ENCODE data around the gene WWOX. TPM values are rescaled to one million over a fixed set of nuclear protein-coding genes. Genes with fewer than 3 reads are reported as not detected.

The WWOX gene
- total RNA-seq, 2 experiments from 2014 or later, result 19.1 to 23.7 TPM

GRCh38 chr16:78773706-78774105 is 674.3 kb downstream of the WWOX start:
- TF ChIP-seq CTCF (IDR thresholded peaks at IDR 0.05), result no peak
- peak overlapping the region; percentile 73 for H3K27ac Mint-ChIP-seq
- no peak for DNase-seq
- ATAC-seq, result no peak
- H3K4me1 Mint-ChIP-seq (ENCODE audit: low read depth), result peaks cover 37% of the 10 kb centered on the region
- no peaks in the 10 kb centered on the region for H3K27me3 Mint-ChIP-seq
- POLR2A ChIA-PET, result no interaction called here
- H3K36me3 Mint-ChIP-seq (ENCODE audit: low read depth), result no peaks in the 10 kb centered on the region
- peaks cover 2% of the 10 kb centered on the region for H3K9me3 Mint-ChIP-seq
- H3K4me3 Mint-ChIP-seq, result no peak overlapping the region
- CTCF ChIA-PET, result interaction anchor here (1.2 to 1.3 kb wide), 2 partner anchors 17 to 68 kb away, joined by 3 to 4 read pairs; no protein-coding TSS in a partner anchor
- intact Hi-C loops (cut with micrococcal nuclease), result loop anchor here (10.0 kb wide), 1 partner anchor 121 kb away; no protein-coding TSS in a partner anchor

GRCh38 chr16:78775161-78775561 is 675.7 kb downstream of the WWOX start:
- Mint-ChIP-seq H3K4me3 (no peak overlapping the region), H3K9me3 (peaks cover 2% of the 10 kb centered on the region), H3K4me1 (ENCODE audit: low read depth) (peaks cover 35% of the 10 kb centered on the region), H3K27me3 (no peaks in the 10 kb centered on the region), H3K27ac (peak overlapping the region; percentile 79), H3K36me3 (ENCODE audit: low read depth) (no peaks in the 10 kb centered on the region)
- DNase-seq, result peak; percentile 82
- ATAC-seq, result peak; percentile 60
- ChIA-PET POLR2A (no interaction called here), CTCF (no interaction called here)
- intact Hi-C loops (cut with micrococcal nuclease), result loop anchor here (5.0 to 10.0 kb wide), 2 partner anchors 120 to 302 kb away; no protein-coding TSS in a partner anchor
- no peak for TF ChIP-seq CTCF (IDR thresholded peaks at IDR 0.05)

- ChIA-PET CTCF (interaction anchor here (0.5 to 4.0 kb wide), 3 partner anchors 8 to 550 kb away, joined by 4 to 23 read pairs (median 5); no protein-coding TSS in a partner anchor), POLR2A (interaction anchor here (0.7 to 1.9 kb wide), 5 partner anchors 115 to 635 kb away, joined by 3 to 5 read pairs (median 3); no protein-coding TSS in a partner anchor)
- peak; percentile 63 for ATAC-seq
- peaks cover 34% of the 10 kb centered on the region for H3K4me1 Mint-ChIP-seq (ENCODE audit: low read depth)
- peak; percentile 71 for DNase-seq
- no peak overlapping the region for H3K4me3 Mint-ChIP-seq
- H3K9me3 Mint-ChIP-seq, result peaks cover 2% of the 10 kb centered on the region
- H3K36me3 Mint-ChIP-seq (ENCODE audit: low read depth), result peaks cover 6% of the 10 kb centered on the region
- TF ChIP-seq CTCF (IDR thresholded peaks at IDR 0.05), result no peak
- intact Hi-C loops (cut with micrococcal nuclease), result loop anchor here (5.0 to 10.0 kb wide), 2 partner anchors 116 to 299 kb away; no protein-coding TSS in a partner anchor
- peak overlapping the region; percentile 93 for H3K27ac Mint-ChIP-seq
- H3K27me3 Mint-ChIP-seq, result no peaks in the 10 kb centered on the region
These were observed 678.9 kb downstream of the WWOX start for GRCh38 chr16:78778101-78779004.

GRCh38 chr16:78780808-78781207 is 681.4 kb downstream of the WWOX start:
- intact Hi-C loops (cut with micrococcal nuclease), result no loop called here
- H3K27ac Mint-ChIP-seq, result peak overlapping the region; percentile 57
- POLR2A ChIA-PET, result no interaction called here
- H3K4me1 Mint-ChIP-seq (ENCODE audit: low read depth), result peaks cover 17% of the 10 kb centered on the region
- CTCF ChIA-PET, result interaction anchor here (4.0 kb wide), 1 partner anchor 10 kb away, joined by 23 read pairs; no protein-coding TSS in a partner anchor
- ATAC-seq (no peak), DNase-seq (no peak)
- TF ChIP-seq CTCF (IDR thresholded peaks at IDR 0.05), result no peak
- no peak overlapping the region for H3K4me3 Mint-ChIP-seq
- H3K36me3 Mint-ChIP-seq (ENCODE audit: low read depth), result peaks cover 6% of the 10 kb centered on the region
- no peaks in the 10 kb centered on the region for H3K27me3 Mint-ChIP-seq
- peaks cover 2% of the 10 kb centered on the region for H3K9me3 Mint-ChIP-seq

- DNase-seq (no peak), ATAC-seq (no peak)
- TF ChIP-seq CTCF (IDR thresholded peaks at IDR 0.05), result no peak
- no peaks in the 10 kb centered on the region for H3K27me3 Mint-ChIP-seq
- intact Hi-C loops (cut with micrococcal nuclease), result no loop called here
- ChIA-PET CTCF (interaction anchor here (0.7 to 1.2 kb wide), 2 partner anchors 12 to 77 kb away, joined by 3 to 5 read pairs; no protein-coding TSS in a partner anchor), POLR2A (no interaction called here)
- H3K4me1 Mint-ChIP-seq (ENCODE audit: low read depth), result peaks cover 18% of the 10 kb centered on the region
- no peak overlapping the region for H3K27ac Mint-ChIP-seq
- peaks cover 6% of the 10 kb centered on the region for H3K36me3 Mint-ChIP-seq (ENCODE audit: low read depth)
- H3K9me3 Mint-ChIP-seq, result no peaks in the 10 kb centered on the region
- no peak overlapping the region for H3K4me3 Mint-ChIP-seq
These were observed 683.1 kb downstream of the WWOX start for GRCh38 chr16:78782572-78782971.

All from activated CD8-positive, alpha-beta T cell treated with anti-CD3 and anti-CD28 coated beads for 36 hours (primary cell).